ENCODE data around the gene LEFTY1. TPM values are rescaled to one million over a fixed set of nuclear protein-coding genes. Genes with fewer than 3 reads are reported as not detected.
A peak's percentile ranks its signal among the peaks of the same experiment; 100 is the strongest.

LEFTY1 gene
- total RNA-seq, 2 experiments from 2014 or later, result not detected

- H3K27ac Mint-ChIP-seq, result no peak overlapping the region
- H3K4me1 Mint-ChIP-seq, result peaks cover 26% of the 10 kb centered on the region
- intact Hi-C loops (cut with DNase I, micrococcal nuclease), result loop anchor here in 1 of 2 experiments (5.0 kb wide), 3 partner anchors 37 to 137 kb away; partner anchors contain the start of gene SRP9
- ATAC-seq (no peak), DNase-seq (no peak)
- no peaks in the 10 kb centered on the region for H3K27me3 Mint-ChIP-seq
- H3K9me3 Mint-ChIP-seq (ENCODE audit: low read depth), result no peaks in the 10 kb centered on the region
- POLR2A ChIA-PET, result no interaction called here
- CTCF ChIA-PET, result interaction anchor here (0.6 to 0.7 kb wide), 3 partner anchors 80 to 285 kb away, joined by 3 to 4 read pairs (median 3); no protein-coding TSS in a partner anchor
- no peak overlapping the region for H3K4me3 Mint-ChIP-seq
- peaks cover 23% of the 10 kb centered on the region for H3K36me3 Mint-ChIP-seq (ENCODE audit: low read depth)
These were observed 25.4 kb upstream of the LEFTY1 start for GRCh38 chr1:225914391-225914790.

- DNase-seq (peak; percentile 85), ATAC-seq (peak; percentile 92)
- ChIA-PET POLR2A (interaction anchor here (1.4 kb wide), 1 partner anchor 29 kb away, joined by 4 read pairs; the partner anchor contains the start of gene TMEM63A), CTCF (interaction anchor here (0.6 to 1.8 kb wide), 23 partner anchors 9 to 441 kb away, joined by 3 to 14 read pairs (median 4); partner anchors contain the start of genes PYCR2, SRP9 and TMEM63A)
- Mint-ChIP-seq H3K4me1 (peaks cover 18% of the 10 kb centered on the region), H3K27ac (no peak overlapping the region), H3K27me3 (no peaks in the 10 kb centered on the region), H3K9me3 (ENCODE audit: low read depth) (no peaks in the 10 kb centered on the region), H3K36me3 (ENCODE audit: low read depth) (no peaks in the 10 kb centered on the region), H3K4me3 (no peak overlapping the region)
- intact Hi-C loops (cut with DNase I, micrococcal nuclease), result loop anchor here (1.0 to 5.0 kb wide), 10 partner anchors 14 to 437 kb away; partner anchors contain the start of genes SRP9 (in 2 of the 2) and ENAH (in 1 of the 2)
These were observed 22.5 kb upstream of the LEFTY1 start for GRCh38 chr1:225911191-225912130.

GRCh38 chr1:225909477-225909876 is 20.5 kb upstream of the LEFTY1 start:
- peaks cover 24% of the 10 kb centered on the region for H3K4me1 Mint-ChIP-seq
- DNase-seq, result no peak
- POLR2A ChIA-PET, result no interaction called here

GRCh38 chr1:225908773-225909172 is 19.8 kb upstream of the LEFTY1 start:
- H3K9me3 Mint-ChIP-seq (ENCODE audit: low read depth), result no peaks in the 10 kb centered on the region
- no peak overlapping the region for H3K4me3 Mint-ChIP-seq
- H3K4me1 Mint-ChIP-seq, result peaks cover 24% of the 10 kb centered on the region
- no peak overlapping the region for H3K27ac Mint-ChIP-seq
- ChIA-PET POLR2A (no interaction called here), CTCF (interaction anchor here (0.9 to 2.5 kb wide), 5 partner anchors 12 to 428 kb away, joined by 3 to 9 read pairs (median 3); partner anchors contain the start of genes SRP9 and TMEM63A)
- intact Hi-C loops (cut with DNase I, micrococcal nuclease), result no loop called here
- H3K27me3 Mint-ChIP-seq, result no peaks in the 10 kb centered on the region
- DNase-seq (no peak), ATAC-seq (no peak)
- H3K36me3 Mint-ChIP-seq (ENCODE audit: low read depth), result no peaks in the 10 kb centered on the region

More at GRCh38 chr1:225909477-225909876, 20.5 kb upstream of the LEFTY1 start:
- CTCF ChIA-PET, result interaction anchor here (0.8 to 2.5 kb wide), 6 partner anchors 12 to 431 kb away, joined by 3 to 9 read pairs (median 3); partner anchors contain the start of gene SRP9
- Mint-ChIP-seq H3K27me3 (no peaks in the 10 kb centered on the region), H3K27ac (peak overlapping the region; percentile 19), H3K9me3 (ENCODE audit: low read depth) (no peaks in the 10 kb centered on the region), H3K36me3 (ENCODE audit: low read depth) (no peaks in the 10 kb centered on the region), H3K4me3 (no peak overlapping the region)
- no peak for ATAC-seq
- intact Hi-C loops (cut with DNase I, micrococcal nuclease), result no loop called here

GRCh38 chr1:225908013-225908640 is 19.2 kb upstream of the LEFTY1 start:
- ATAC-seq (no peak), DNase-seq (no peak)
- no peaks in the 10 kb centered on the region for H3K36me3 Mint-ChIP-seq (ENCODE audit: low read depth)
- peaks cover 24% of the 10 kb centered on the region for H3K4me1 Mint-ChIP-seq
- H3K27me3 Mint-ChIP-seq, result no peaks in the 10 kb centered on the region
- H3K27ac Mint-ChIP-seq, result no peak overlapping the region
- ChIA-PET POLR2A (no interaction called here), CTCF (interaction anchor here (0.6 to 2.5 kb wide), 5 partner anchors 11 to 427 kb away, joined by 3 to 9 read pairs (median 4); partner anchors contain the start of genes SRP9 and TMEM63A)
- no peaks in the 10 kb centered on the region for H3K9me3 Mint-ChIP-seq (ENCODE audit: low read depth)
- no peak overlapping the region for H3K4me3 Mint-ChIP-seq
- intact Hi-C loops (cut with DNase I, micrococcal nuclease), result no loop called here

GRCh38 chr1:225907341-225907740 is 18.4 kb upstream of the LEFTY1 start:
- POLR2A ChIA-PET, result interaction anchor here (0.8 kb wide), 1 partner anchor 128 kb away, joined by 3 read pairs; no protein-coding TSS in a partner anchor

GRCh38 chr1:225906467-225906866 is 17.5 kb upstream of the LEFTY1 start:
- Mint-ChIP-seq H3K9me3 (ENCODE audit: low read depth) (no peaks in the 10 kb centered on the region), H3K27ac (no peak overlapping the region), H3K4me1 (peaks cover 22% of the 10 kb centered on the region), H3K36me3 (ENCODE audit: low read depth) (no peaks in the 10 kb centered on the region), H3K4me3 (no peak overlapping the region), H3K27me3 (no peaks in the 10 kb centered on the region)
- CTCF ChIA-PET, result interaction anchor here (0.8 to 1.1 kb wide), 2 partner anchors 8 to 29 kb away, joined by 3 read pairs; no protein-coding TSS in a partner anchor
- ATAC-seq (no peak), DNase-seq (no peak)
- intact Hi-C loops (cut with DNase I, micrococcal nuclease), result no loop called here
- POLR2A ChIA-PET, result no interaction called here

More at GRCh38 chr1:225907341-225907740, 18.4 kb upstream of the LEFTY1 start:
- CTCF ChIA-PET, result interaction anchor here (0.6 to 2.5 kb wide), 2 partner anchors 69 to 130 kb away, joined by 4 to 9 read pairs; partner anchors contain the start of gene SRP9
- intact Hi-C loops (cut with DNase I, micrococcal nuclease), result no loop called here
- DNase-seq (no peak), ATAC-seq (no peak)
- Mint-ChIP-seq H3K27me3 (no peaks in the 10 kb centered on the region), H3K9me3 (ENCODE audit: low read depth) (no peaks in the 10 kb centered on the region), H3K4me1 (peaks cover 24% of the 10 kb centered on the region), H3K4me3 (no peak overlapping the region), H3K36me3 (ENCODE audit: low read depth) (no peaks in the 10 kb centered on the region), H3K27ac (no peak overlapping the region)

GRCh38 chr1:225903623-225904022 is 14.7 kb upstream of the LEFTY1 start:
- no peaks in the 10 kb centered on the region for H3K36me3 Mint-ChIP-seq (ENCODE audit: low read depth)
- ChIA-PET CTCF (interaction anchor here (0.6 kb wide), 1 partner anchor 72 kb away, joined by 3 read pairs; no protein-coding TSS in a partner anchor), POLR2A (no interaction called here)
- no peak for ATAC-seq
- H3K27me3 Mint-ChIP-seq, result no peaks in the 10 kb centered on the region
- H3K9me3 Mint-ChIP-seq (ENCODE audit: low read depth), result no peaks in the 10 kb centered on the region
- intact Hi-C loops (cut with DNase I, micrococcal nuclease), result no loop called here
- no peak for DNase-seq
- H3K27ac Mint-ChIP-seq, result no peak overlapping the region
- H3K4me1 Mint-ChIP-seq, result peaks cover 17% of the 10 kb centered on the region
- no peak overlapping the region for H3K4me3 Mint-ChIP-seq

GRCh38 chr1:225899044-225899925 is 10.3 kb upstream of the LEFTY1 start:
- H3K36me3 Mint-ChIP-seq (ENCODE audit: low read depth), result no peaks in the 10 kb centered on the region
- no peak for DNase-seq
- intact Hi-C loops (cut with DNase I, micrococcal nuclease), result no loop called here
- H3K9me3 Mint-ChIP-seq (ENCODE audit: low read depth), result no peaks in the 10 kb centered on the region
- CTCF ChIA-PET, result interaction anchor here (5.1 kb wide), 1 partner anchor 17 kb away, joined by 18 read pairs; the partner anchor contains the start of gene TMEM63A
- no peaks in the 10 kb centered on the region for H3K27me3 Mint-ChIP-seq
- POLR2A ChIA-PET, result no interaction called here
- no peak for ATAC-seq
- peak overlapping the region; percentile 88 for H3K27ac Mint-ChIP-seq
- H3K4me3 Mint-ChIP-seq, result no peak overlapping the region
- peaks cover 39% of the 10 kb centered on the region for H3K4me1 Mint-ChIP-seq

All from activated CD4-positive, alpha-beta T cell treated with anti-CD3 and anti-CD28 coated beads for 36 hours (primary cell).